ENCODE data around the gene ACOT8. TPM values are rescaled to one million over a fixed set of nuclear protein-coding genes. Genes with fewer than 3 reads are reported as not detected.

Gene ACOT8
- total RNA-seq, 1 donor from 2014 or later: 21.0 TPM

DNA sequence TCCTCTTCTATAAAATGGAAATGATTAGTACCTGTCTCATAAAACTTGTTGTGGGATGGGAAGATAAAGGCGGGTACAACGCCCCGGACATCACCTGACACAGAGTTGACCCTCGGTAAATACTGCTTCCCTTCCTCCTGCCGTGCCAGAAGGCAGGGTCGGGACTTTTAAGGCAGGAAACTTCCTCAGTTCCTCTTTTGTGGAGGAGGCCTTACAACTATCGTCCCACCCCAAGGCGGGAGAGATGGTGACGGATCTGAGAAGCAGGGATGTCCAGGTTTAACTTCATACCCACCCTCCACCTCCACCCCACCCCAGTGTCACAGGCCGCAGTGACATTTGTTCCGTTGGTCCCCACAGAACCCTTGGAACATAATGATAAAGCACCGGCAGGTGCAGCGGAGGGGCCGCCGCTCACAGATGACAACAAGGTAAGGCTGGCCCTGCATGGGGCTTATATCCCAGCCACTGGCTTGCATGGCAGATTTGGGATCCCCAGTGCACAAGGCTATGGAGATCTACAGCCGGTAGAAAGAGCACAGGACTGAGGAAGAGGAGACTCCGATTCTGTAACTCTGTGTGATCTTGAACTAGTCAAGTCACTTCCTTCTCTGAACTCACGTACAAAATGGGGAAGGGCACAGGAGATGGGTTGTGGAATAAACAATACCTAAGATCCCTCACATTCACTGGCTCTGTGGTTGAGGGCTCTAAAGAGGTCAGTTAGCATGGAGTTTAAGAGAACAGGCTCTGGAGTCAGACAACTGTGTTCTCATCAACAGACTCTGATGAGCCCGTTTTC, 64.7 kb downstream of the ACOT8 start:
- no peak for DNase-seq (ENCODE audit: low spot score)

Other genes starting within 250 kb of the ACOT8 start
- gene WFDC10A, start 227.7 kb downstream of the ACOT8 start, total RNA-seq: not detected
- gene WFDC9, start 226.1 kb downstream of the ACOT8 start, total RNA-seq: not detected
- not detected for gene WFDC11, start 187.2 kb downstream of the ACOT8 start, total RNA-seq
- 0.55 TPM for gene WFDC13, start 155.4 kb downstream of the ACOT8 start, total RNA-seq
- 1.9 TPM for gene WFDC10B, start 152.4 kb downstream of the ACOT8 start, total RNA-seq
- gene SPINT4, start 135.0 kb downstream of the ACOT8 start, total RNA-seq: not detected
- gene WFDC3, start 65.5 kb downstream of the ACOT8 start, total RNA-seq: 3.0 TPM
- gene DNTTIP1, start 65.4 kb downstream of the ACOT8 start, total RNA-seq: 24.5 TPM
- 1.1 TPM for gene UBE2C, start 44.7 kb downstream of the ACOT8 start, total RNA-seq
- gene TNNC2, start 30.1 kb downstream of the ACOT8 start, total RNA-seq: 0.57 TPM
- 31.4 TPM for gene SNX21, start 23.6 kb downstream of the ACOT8 start, total RNA-seq
- gene ZSWIM3, start 222 bp upstream of the ACOT8 start, total RNA-seq: 4.1 TPM
- gene ZSWIM1, start 23.8 kb upstream of the ACOT8 start, total RNA-seq: 14.4 TPM
- 8.6 TPM for gene SPATA25, start 30.2 kb upstream of the ACOT8 start, total RNA-seq
- gene NEURL2, start 33.8 kb upstream of the ACOT8 start, total RNA-seq: 17.9 TPM
- gene CTSA, start 33.9 kb upstream of the ACOT8 start, total RNA-seq: 98.0 TPM
- gene PLTP, start 54.8 kb upstream of the ACOT8 start, total RNA-seq: 101 TPM
- gene PCIF1, start 77.3 kb upstream of the ACOT8 start, total RNA-seq: 37.5 TPM
- gene ZNF335, start 114.8 kb upstream of the ACOT8 start, total RNA-seq: 23.9 TPM
- 1.4 TPM for gene MMP9, start 151.5 kb upstream of the ACOT8 start, total RNA-seq
- not detected for gene SLC12A5, start 171.8 kb upstream of the ACOT8 start, total RNA-seq
- 30.0 TPM for gene NCOA5, start 232.6 kb upstream of the ACOT8 start, total RNA-seq